PC-9 (cell line): ENCODE measurements around the gene MINPP1. TPM values are rescaled to one million over a fixed set of nuclear protein-coding genes. Genes with fewer than 3 reads are reported as not detected.

Experiments used
- BruUV-seq: library from RNA; stranded (reverse); fragments of 400-500 nt; replicated peaks from 2 replicates; lab custom pipeline; 2021; lab: Mats Ljungman, UMichigan
- CTCF ChIA-PET: fragments of 300-600 bp; sonication (Branson Sonifier 250); formaldehyde crosslinking; loops from one replicate; lab custom pipeline; 2022; ENCODE audit warnings: antibody characterized with exemption; lab: Charles Lee
- POLR2A ChIA-PET: fragments of 300-600 bp; sonication (Branson Sonifier 250); formaldehyde crosslinking; loops from one replicate; lab custom pipeline; 2022; ENCODE audit warnings: antibody characterized with exemption; ENCODE audit not compliant: unreplicated experiment; lab: Charles Lee
- DNase-seq, 2 experiments: peaks; one replicate each; pipeline versions ENCODE4 v3.0.0 to v3.0.0-alpha.2; 2015 to 2022; ENCODE audit warnings: mixed read lengths in 1 of 2
- H2AFZ ChIP-seq: fragments of 200-600 bp; sonication (generic); 2 replicates; pipeline ENCODE4 v1.8.1; 2017; ENCODE audit warnings: antibody characterized with exemption
- H3F3A ChIP-seq: fragments of 200-600 bp; sonication (generic); 2 replicates; pipeline ENCODE4 v1.8.1; 2017; ENCODE audit warnings: antibody characterized with exemption, mild to moderate bottlenecking, low read depth; ENCODE audit not compliant: insufficient read depth
- H3K27ac ChIP-seq: fragments of 200-600 bp; sonication (generic); 2 replicates; pipeline ENCODE4 v1.6.1; 2016; ENCODE audit warnings: mixed run types
- H3K27me3 ChIP-seq: fragments of 200-600 bp; sonication (generic); 2 replicates; pipeline ENCODE4 v1.6.1; 2016; ENCODE audit warnings: low read depth, mixed run types; ENCODE audit not compliant: insufficient read depth
- H3K36me3 ChIP-seq: fragments of 200-600 bp; sonication (generic); 2 replicates; pipeline ENCODE4 v1.6.1; 2016; ENCODE audit warnings: low read depth, mixed run types
- H3K4me1 ChIP-seq: fragments of 200-600 bp; sonication (generic); replicated peaks from 2 replicates; pipeline ENCODE4 v1.6.1; 2016; ENCODE audit warnings: mixed run types; ENCODE audit not compliant: insufficient read depth
- H3K4me2 ChIP-seq: fragments of 200-600 bp; sonication (generic); 2 replicates; pipeline ENCODE4 v1.6.1; 2017; ENCODE audit warnings: mixed run types
- H3K4me3 ChIP-seq: fragments of 200-600 bp; sonication (generic); 2 replicates; pipeline ENCODE4 v1.6.1; 2016; ENCODE audit warnings: mixed run types
- H3K79me2 ChIP-seq: fragments of 200-600 bp; sonication (generic); 2 replicates; pipeline ENCODE4 v1.6.1; 2017; ENCODE audit warnings: low read depth, mixed run types
- H3K9me2 ChIP-seq: fragments of 200-600 bp; sonication (generic); 2 replicates; pipeline ENCODE4 v1.8.1; 2017; ENCODE audit warnings: mild to moderate bottlenecking; ENCODE audit not compliant: insufficient read depth
- H3K9me3 ChIP-seq: fragments of 200-600 bp; sonication (generic); 2 replicates; pipeline ENCODE4 v1.8.1; 2016; ENCODE audit warnings: low read depth; ENCODE audit not compliant: insufficient read depth
- H4K20me1 ChIP-seq: fragments of 200-600 bp; sonication (generic); 2 replicates; pipeline ENCODE4 v1.8.1; 2017; ENCODE audit not compliant: insufficient read depth
- EZH2 ChIP-seq: fragments of 200-600 bp; sonication (generic); IDR thresholded peaks from 2 replicates; pipeline ENCODE4 v1.8.0; 2017; ENCODE audit warnings: antibody characterized with exemption, low read depth
- intact Hi-C: fragments of 100-400 bp; cut with micrococcal nuclease; formaldehyde crosslinking; loops from one replicate; pipeline ENCODE4 v1.10.0; 2022; ENCODE audit not compliant: unreplicated experiment
- total RNA-seq: library from RNA; stranded (reverse); gene quantifications from 2 replicates; pipeline ENCODE4 v1.2.3, GENCODE V29; 2021
- TF ChIP-seq, protein P1 (sequence below): fragments of 200-600 bp; sonication (generic); conservative IDR thresholded peaks from 2 replicates; pipeline ENCODE4 v1.6.1; 2017; ENCODE audit warnings: mixed run types, antibody characterized with exemption, mild to moderate bottlenecking, moderate library complexity

Gene MINPP1
- total RNA-seq, 1 experiment from 2014 or later, result 14.4 TPM

DNA sequence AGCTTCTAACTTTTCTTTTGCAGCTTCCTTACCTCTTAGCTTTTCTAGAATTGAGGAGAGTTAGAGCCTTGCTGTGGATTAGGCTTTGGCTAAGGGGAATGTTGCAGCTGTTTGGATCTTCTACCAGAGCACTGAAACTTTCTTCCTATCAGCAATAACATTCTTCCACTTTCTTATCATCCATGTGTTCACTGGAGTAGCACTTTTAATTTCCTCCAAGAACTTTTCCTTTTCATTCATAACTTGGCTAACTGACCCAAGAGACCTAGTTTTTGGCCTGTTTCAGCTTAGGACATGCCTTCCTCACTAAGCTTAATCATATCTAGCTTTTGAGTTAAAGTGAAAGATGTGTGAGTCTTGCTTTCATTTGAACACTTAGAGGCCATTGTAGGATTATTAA is 19.6 kb downstream of the MINPP1 start:
- Histone ChIP-seq H3K4me3 (no peak overlapping the region), H3K27me3 (no peaks in the 10 kb centered on the region), H3K9me2 (no peaks in the 10 kb centered on the region), H3K4me1 (no peaks in the 10 kb centered on the region), H3K36me3 (no peaks in the 10 kb centered on the region), H4K20me1 (no peaks in the 10 kb centered on the region), H3F3A (no peaks in the 10 kb centered on the region), H3K27ac (no peak overlapping the region), H2AFZ (no peak overlapping the region), H3K4me2 (no peak overlapping the region), H3K9me3 (no peaks in the 10 kb centered on the region), H3K79me2 (no peaks in the 10 kb centered on the region)
- BruUV-seq, result no TSS peak
- DNase-seq, result no peak
- intact Hi-C loops, result no loop called here
- ChIA-PET CTCF (no interaction called here), POLR2A (no interaction called here)
- TF ChIP-seq EZH2, result no peak
- TF ChIP-seq, protein P1, sequence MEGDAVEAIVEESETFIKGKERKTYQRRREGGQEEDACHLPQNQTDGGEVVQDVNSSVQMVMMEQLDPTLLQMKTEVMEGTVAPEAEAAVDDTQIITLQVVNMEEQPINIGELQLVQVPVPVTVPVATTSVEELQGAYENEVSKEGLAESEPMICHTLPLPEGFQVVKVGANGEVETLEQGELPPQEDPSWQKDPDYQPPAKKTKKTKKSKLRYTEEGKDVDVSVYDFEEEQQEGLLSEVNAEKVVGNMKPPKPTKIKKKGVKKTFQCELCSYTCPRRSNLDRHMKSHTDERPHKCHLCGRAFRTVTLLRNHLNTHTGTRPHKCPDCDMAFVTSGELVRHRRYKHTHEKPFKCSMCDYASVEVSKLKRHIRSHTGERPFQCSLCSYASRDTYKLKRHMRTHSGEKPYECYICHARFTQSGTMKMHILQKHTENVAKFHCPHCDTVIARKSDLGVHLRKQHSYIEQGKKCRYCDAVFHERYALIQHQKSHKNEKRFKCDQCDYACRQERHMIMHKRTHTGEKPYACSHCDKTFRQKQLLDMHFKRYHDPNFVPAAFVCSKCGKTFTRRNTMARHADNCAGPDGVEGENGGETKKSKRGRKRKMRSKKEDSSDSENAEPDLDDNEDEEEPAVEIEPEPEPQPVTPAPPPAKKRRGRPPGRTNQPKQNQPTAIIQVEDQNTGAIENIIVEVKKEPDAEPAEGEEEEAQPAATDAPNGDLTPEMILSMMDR, result no peak

DNA sequence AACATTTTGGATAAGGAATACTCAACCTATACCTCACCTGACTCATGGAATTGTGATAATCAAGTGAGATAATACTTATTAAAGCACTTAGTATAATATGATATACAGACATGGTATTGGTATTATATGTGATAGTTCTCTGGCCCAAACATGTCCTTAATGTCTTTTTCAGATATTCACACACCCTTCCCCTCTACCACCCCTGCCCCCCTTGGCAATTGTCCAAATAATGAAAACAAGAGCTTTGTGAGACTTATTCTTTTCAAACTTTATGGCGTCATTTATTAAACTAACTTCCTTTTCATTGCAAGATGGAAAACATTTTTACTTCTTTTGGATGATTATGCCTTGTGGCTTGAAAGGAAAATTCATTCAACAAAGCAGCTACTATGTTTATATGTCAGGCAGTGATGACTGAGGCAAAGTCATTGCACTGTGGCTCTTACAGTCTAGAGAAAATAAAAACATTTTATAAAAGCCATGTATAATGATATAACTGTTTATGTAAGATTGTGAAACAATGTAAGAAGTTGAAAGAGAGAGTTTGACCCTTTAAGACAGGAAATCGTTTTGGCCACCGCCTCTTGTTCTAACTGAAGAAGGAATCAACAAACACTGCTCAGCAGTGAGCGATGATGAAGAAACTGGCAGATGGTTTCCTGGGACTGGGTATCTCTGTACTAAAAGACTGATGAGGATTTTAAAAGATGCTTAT is 27.4 kb downstream of the MINPP1 start:
- POLR2A ChIA-PET, result no interaction called here

DNA sequence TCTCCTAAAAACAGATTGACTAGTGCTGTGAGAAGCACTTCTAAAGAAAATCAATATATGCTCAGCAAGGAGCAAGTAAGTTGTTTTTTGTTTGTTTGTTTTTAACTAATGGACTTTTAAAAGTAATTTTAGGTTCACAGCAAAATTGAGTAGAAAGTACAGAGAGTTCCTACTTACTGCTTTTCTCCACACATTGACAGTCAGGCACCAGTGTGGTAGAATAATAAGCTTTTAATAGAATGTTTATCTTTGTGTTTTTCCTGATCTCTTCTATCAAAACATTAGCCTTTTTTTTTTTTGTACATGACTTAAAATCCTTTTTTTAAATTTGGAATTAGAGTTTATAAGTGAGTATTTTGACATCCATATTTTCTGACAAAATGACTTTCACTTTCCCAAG is 28.0 kb downstream of the MINPP1 start:
- Histone ChIP-seq H2AFZ (no peak overlapping the region), H3K4me3 (no peak overlapping the region), H3K4me2 (no peak overlapping the region), H3K36me3 (no peaks in the 10 kb centered on the region), H4K20me1 (no peaks in the 10 kb centered on the region), H3K27me3 (no peaks in the 10 kb centered on the region), H3K9me3 (no peaks in the 10 kb centered on the region), H3K9me2 (no peaks in the 10 kb centered on the region), H3K79me2 (no peaks in the 10 kb centered on the region), H3K27ac (no peak overlapping the region), H3K4me1 (no peaks in the 10 kb centered on the region), H3F3A (no peaks in the 10 kb centered on the region)
- ChIA-PET POLR2A (no interaction called here), CTCF (no interaction called here)
- intact Hi-C loops, result loop anchor here (1.0 to 5.0 kb wide), 4 partner anchors 103 to 240 kb away; partner anchors contain the start of gene PAPSS2
- no peak for TF ChIP-seq EZH2
- TF ChIP-seq, protein P1, result no peak
- no peak for DNase-seq
- BruUV-seq, result no TSS peak

More for the DNA sequence above, 27.4 kb downstream of the MINPP1 start:
- H3K79me2 ChIP-seq, result no peaks in the 10 kb centered on the region
- no peak overlapping the region for H2AFZ ChIP-seq
- H3K27ac ChIP-seq, result no peak overlapping the region
- BruUV-seq, result no TSS peak
- CTCF ChIA-PET, result no interaction called here
- H3K27me3 ChIP-seq, result no peaks in the 10 kb centered on the region
- H3K9me3 ChIP-seq, result no peaks in the 10 kb centered on the region
- TF ChIP-seq EZH2, result no peak
- TF ChIP-seq, protein P1, result no peak
- intact Hi-C loops, result loop anchor here (2.0 to 5.0 kb wide), 2 partner anchors 125 to 241 kb away; partner anchors contain the start of gene PAPSS2
- H3F3A ChIP-seq, result no peaks in the 10 kb centered on the region
- H4K20me1 ChIP-seq, result no peaks in the 10 kb centered on the region
- H3K36me3 ChIP-seq, result no peaks in the 10 kb centered on the region
- H3K4me1 ChIP-seq, result no peaks in the 10 kb centered on the region
- no peaks in the 10 kb centered on the region for H3K9me2 ChIP-seq
- H3K4me2 ChIP-seq, result no peak overlapping the region
- no peak for DNase-seq
- H3K4me3 ChIP-seq, result no peak overlapping the region
